AG04449 (cell line): ENCODE data around the gene MXRA8.

Source experiments
- CTCF ChIA-PET: fragments of 350-600 bp; formaldehyde crosslinking; extraction: SDS; loops from one replicate; lab custom pipeline; 2021; ENCODE audit warnings: antibody characterized with exemption; lab: Yijun Ruan, JAX
- POLR2A ChIA-PET: fragments of 400-600, 350-600 bp; formaldehyde crosslinking; extraction: SDS; loops from one replicate; lab custom pipeline; 2020; ENCODE audit warnings: antibody characterized with exemption, inconsistent platforms; lab: Yijun Ruan, JAX
- DNase-seq: peaks from one replicate; pipeline ENCODE4 v3.0.0-alpha.2; 2010; ENCODE audit warnings: low read depth, low spot score
- H3K4me3 ChIP-seq: 2 replicates; pipeline ENCODE4 v1.5.1; 2011; ENCODE audit warnings: low read depth, mild to moderate bottlenecking, control low read depth, low read length
- CTCF ChIP-seq: IDR thresholded peaks from one replicate; pipeline ENCODE4 v1.5.1; 2011; ENCODE audit warnings: mild to moderate bottlenecking, moderate library complexity, low read length, control low read depth, inconsistent platforms; ENCODE audit not compliant: insufficient read depth; ENCODE audit errors: missing control alignments

The MXRA8 gene

GRCh38 chr1:1342061-1342562 lies 16.2 kb downstream of the MXRA8 start:
- no peak for DNase-seq
- ChIA-PET CTCF (interaction anchor here (0.9 to 8.3 kb wide), 3 partner anchors 9 to 30 kb away, joined by 3 to 138 read pairs (median 3); partner anchors contain the start of gene AURKAIP1), POLR2A (interaction anchor here (1.1 kb wide), 1 partner anchor 30 kb away, joined by 3 read pairs; no protein-coding TSS in a partner anchor)
- no peak overlapping the region for H3K4me3 ChIP-seq
- TF ChIP-seq CTCF = no peak

- no peak overlapping the region for H3K4me3 ChIP-seq
- POLR2A ChIA-PET = no interaction called here
- CTCF ChIA-PET = interaction anchor here (0.9 to 8.3 kb wide), 3 partner anchors 10 to 30 kb away, joined by 3 to 138 read pairs (median 3); partner anchors contain the start of gene AURKAIP1
- no peak for TF ChIP-seq CTCF
- no peak for DNase-seq
These were observed 16.8 kb downstream of the MXRA8 start for GRCh38 chr1:1341549-1342021.

- CTCF ChIA-PET = interaction anchor here (0.9 to 8.3 kb wide), 2 partner anchors 11 to 31 kb away, joined by 3 to 138 read pairs; partner anchors contain the start of gene AURKAIP1
- no peak overlapping the region for H3K4me3 ChIP-seq
- TF ChIP-seq CTCF = no peak
- POLR2A ChIA-PET = no interaction called here
- no peak for DNase-seq
These were observed 17.4 kb downstream of the MXRA8 start for GRCh38 chr1:1340791-1341548.

GRCh38 chr1:1340185-1340584 lies 18.2 kb downstream of the MXRA8 start:
- CTCF ChIA-PET = no interaction called here
- POLR2A ChIA-PET = interaction anchor here (1.2 kb wide), 1 partner anchor 10 kb away, joined by 3 read pairs; no protein-coding TSS in a partner anchor
- TF ChIP-seq CTCF = no peak
- H3K4me3 ChIP-seq = no peak overlapping the region
- DNase-seq = no peak

GRCh38 chr1:1338278-1338677 lies 20.1 kb downstream of the MXRA8 start:
- CTCF ChIA-PET = interaction anchor here (1.1 kb wide), 1 partner anchor 10 kb away, joined by 4 read pairs; no protein-coding TSS in a partner anchor
- no peak for TF ChIP-seq CTCF
- DNase-seq = no peak
- POLR2A ChIA-PET = no interaction called here
- no peak overlapping the region for H3K4me3 ChIP-seq

GRCh38 chr1:1337793-1338147 lies 20.6 kb downstream of the MXRA8 start:
- no peak for TF ChIP-seq CTCF
- CTCF ChIA-PET = no interaction called here
- POLR2A ChIA-PET = no interaction called here
- DNase-seq = no peak
- no peak overlapping the region for H3K4me3 ChIP-seq
